Thymus (tissue), 11 donors: ENCODE results near the gene RBM4. TPM values are rescaled to one million over a fixed set of nuclear protein-coding genes. Genes with fewer than 3 reads are reported as not detected.
A peak's percentile ranks its signal among the peaks of the same experiment; 100 is the strongest.

Source experiments
- DNase-seq, 9 donors: peaks; one replicate each; pipeline ENCODE4 v3.0.0-alpha.2; 2013; ENCODE audit warnings: low spot score in 9 of 9, low read depth in 6 of 9, missing footprints in 1 of 9
- H3K27ac ChIP-seq, 2 donors: one replicate each; pipeline ENCODE4 v1.5.1; 2013; ENCODE audit warnings: control low read depth in 1 of 2, low read depth in 1 of 2, low read length in 1 of 2, mild to moderate bottlenecking in 1 of 2, moderate library complexity in 1 of 2
- H3K27me3 ChIP-seq, 2 donors: one replicate each; pipeline ENCODE4 v1.5.1; 2013; ENCODE audit warnings: low read length in 1 of 2; ENCODE audit not compliant: control insufficient read depth in 2 of 2, insufficient read depth in 1 of 2
- H3K36me3 ChIP-seq, 2 donors: one replicate each; pipeline ENCODE4 v1.5.1; 2013; ENCODE audit warnings: low read length in 1 of 2, mild to moderate bottlenecking in 1 of 2, moderate library complexity in 1 of 2; ENCODE audit not compliant: control insufficient read depth in 2 of 2, insufficient read depth in 2 of 2
- H3K4me1 ChIP-seq, 2 donors: one replicate each; pipeline ENCODE4 v1.5.1; 2013; ENCODE audit warnings: low read length in 2 of 2; ENCODE audit not compliant: control insufficient read depth in 2 of 2, insufficient read depth in 2 of 2
- H3K4me3 ChIP-seq, 2 donors: one replicate each; pipeline ENCODE4 v1.5.1; 2013; ENCODE audit warnings: low read length in 2 of 2, control low read depth in 1 of 2, mild to moderate bottlenecking in 1 of 2
- H3K9me3 ChIP-seq, 2 donors: one replicate each; pipeline ENCODE4 v1.5.1; 2013; ENCODE audit warnings: low read length in 1 of 2, mild to moderate bottlenecking in 1 of 2; ENCODE audit not compliant: control insufficient read depth in 2 of 2, insufficient read depth in 1 of 2
- WGBS: extraction: QIAGEN DNeasy Blood & Tissue Kit; methylation state at CpG from one replicate; pipeline ENCODE4 v1.1.7; 2013; 5-methylcytosine and 5-hydroxymethylcytosine counted together
- polyA plus RNA-seq: library from polyadenylated mRNA; stranded (reverse); fragments of 200-250 nt; gene quantifications from one replicate; pipeline ENCODE4 v1.2.3, GENCODE V29; 2013
- total RNA-seq: library from RNA; stranded (reverse); fragments of 120-200 nt; gene quantifications from one replicate; pipeline ENCODE4 v1.2.4, GENCODE V29; 2013
- donor health status: healthy.

The RBM4 gene
- total and polyA plus RNA-seq, 2 donors = 121 to 147 TPM

GRCh38 chr11:66688561-66689534, 50.3 kb downstream of the RBM4 start:
- Histone ChIP-seq H3K27me3 (no peaks in the 10 kb centered on the region), H3K36me3 (no peaks in the 10 kb centered on the region), H3K4me3 (no peak overlapping the region), H3K4me1 (peaks cover 0 to 10% of the 10 kb centered on the region in 2 donors), H3K9me3 (no peaks in the 10 kb centered on the region), H3K27ac (no peak overlapping the region)
- no peak for DNase-seq
- WGBS = 91% methylated on average over 28 of the region's 28 CpGs

GRCh38 chr11:66689661-66690590, 51.4 kb downstream of the RBM4 start:
- peaks cover 0 to 14% of the 10 kb centered on the region in 2 donors for H3K4me1 ChIP-seq
- no peaks in the 10 kb centered on the region for H3K9me3 ChIP-seq
- H3K27me3 ChIP-seq = no peaks in the 10 kb centered on the region
- no peak for DNase-seq
- no peak overlapping the region for H3K27ac ChIP-seq
- WGBS = 96% methylated on average over 32 of the region's 32 CpGs
- H3K36me3 ChIP-seq = no peaks in the 10 kb centered on the region
- no peak overlapping the region for H3K4me3 ChIP-seq

DNA sequence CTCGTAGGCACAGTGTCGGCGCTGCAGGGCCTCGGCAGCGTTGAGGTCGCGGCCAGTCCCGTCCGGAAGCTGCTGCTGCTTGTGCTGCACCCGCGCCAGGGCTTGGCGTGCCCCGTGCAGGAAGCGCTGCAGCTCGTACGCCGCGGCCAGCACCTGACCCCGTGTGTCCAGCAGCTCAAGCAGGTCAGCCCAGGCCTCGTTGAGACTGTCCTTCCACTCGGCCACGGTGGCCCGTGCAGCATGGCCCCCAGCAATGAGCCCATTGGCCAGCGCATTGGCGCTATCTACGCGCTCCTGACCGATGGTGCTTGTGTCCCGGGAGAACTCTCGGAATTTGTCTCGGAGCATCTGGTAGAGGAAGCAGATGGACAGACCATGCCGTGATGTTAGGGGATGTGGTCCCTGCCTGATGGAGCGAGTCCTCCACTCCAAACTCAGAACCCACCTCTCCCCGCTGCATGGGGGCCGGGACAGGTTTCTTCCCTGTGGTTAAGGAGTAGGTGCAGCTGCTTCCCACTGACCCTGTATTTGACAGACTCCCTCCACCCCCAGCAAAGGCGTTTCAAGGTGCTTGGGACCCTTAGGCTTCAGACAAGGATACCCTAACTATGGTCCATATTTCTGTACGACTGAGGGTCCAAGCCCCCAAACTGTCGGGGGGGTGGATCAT, 52.9 kb downstream of the RBM4 start:
- 96% methylated on average over 38 of the region's 38 CpGs for WGBS
- Histone ChIP-seq H3K4me3 (no peak overlapping the region), H3K9me3 (no peaks in the 10 kb centered on the region), H3K27me3 (no peaks in the 10 kb centered on the region), H3K4me1 (peaks cover 6 to 30% of the 10 kb centered on the region in 2 donors), H3K36me3 (no peaks in the 10 kb centered on the region), H3K27ac (no peak overlapping the region)
- DNase-seq = no peak

- H3K9me3 ChIP-seq = no peaks in the 10 kb centered on the region
- no peak overlapping the region for H3K4me3 ChIP-seq
- no peak overlapping the region for H3K27ac ChIP-seq
- WGBS = 97% methylated on average over 18 of the region's 18 CpGs
- H3K4me1 ChIP-seq = peaks cover 16 to 35% of the 10 kb centered on the region in 2 donors
- no peaks in the 10 kb centered on the region for H3K36me3 ChIP-seq
- no peaks in the 10 kb centered on the region for H3K27me3 ChIP-seq
- DNase-seq = no peak
Measured at GRCh38 chr11:66692446-66692845, 53.9 kb downstream of the RBM4 start.

DNA sequence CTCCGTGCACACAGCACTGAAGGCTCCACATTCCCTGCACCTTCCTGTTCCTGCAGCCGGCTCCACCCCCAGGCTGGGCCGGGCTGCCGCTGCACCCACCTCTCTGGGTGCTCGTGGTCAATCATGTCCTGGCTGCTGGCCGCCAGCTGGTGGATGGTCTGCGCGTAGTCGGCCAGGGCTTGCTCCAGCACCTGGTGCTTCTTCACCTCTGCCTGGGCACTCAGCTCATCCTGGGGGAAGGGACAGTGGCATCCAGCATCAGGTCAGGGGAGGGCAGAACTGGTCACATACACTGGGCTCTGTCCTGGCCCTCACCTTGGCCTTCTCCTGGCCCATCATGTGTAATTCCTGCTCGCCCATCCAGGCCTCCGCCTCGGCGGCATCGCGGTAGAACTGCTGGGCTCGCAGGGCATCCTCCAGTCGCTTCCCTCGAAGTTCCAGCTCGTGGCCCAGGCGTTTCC, 54.4 kb downstream of the RBM4 start:
- Histone ChIP-seq H3K9me3 (no peaks in the 10 kb centered on the region), H3K27ac (no peak overlapping the region), H3K36me3 (no peaks in the 10 kb centered on the region), H3K4me3 (no peak overlapping the region), H3K4me1 (peaks cover 17 to 37% of the 10 kb centered on the region in 2 donors), H3K27me3 (no peaks in the 10 kb centered on the region)
- DNase-seq = no peak
- WGBS = 92% methylated on average over 20 of the region's 20 CpGs

DNA sequence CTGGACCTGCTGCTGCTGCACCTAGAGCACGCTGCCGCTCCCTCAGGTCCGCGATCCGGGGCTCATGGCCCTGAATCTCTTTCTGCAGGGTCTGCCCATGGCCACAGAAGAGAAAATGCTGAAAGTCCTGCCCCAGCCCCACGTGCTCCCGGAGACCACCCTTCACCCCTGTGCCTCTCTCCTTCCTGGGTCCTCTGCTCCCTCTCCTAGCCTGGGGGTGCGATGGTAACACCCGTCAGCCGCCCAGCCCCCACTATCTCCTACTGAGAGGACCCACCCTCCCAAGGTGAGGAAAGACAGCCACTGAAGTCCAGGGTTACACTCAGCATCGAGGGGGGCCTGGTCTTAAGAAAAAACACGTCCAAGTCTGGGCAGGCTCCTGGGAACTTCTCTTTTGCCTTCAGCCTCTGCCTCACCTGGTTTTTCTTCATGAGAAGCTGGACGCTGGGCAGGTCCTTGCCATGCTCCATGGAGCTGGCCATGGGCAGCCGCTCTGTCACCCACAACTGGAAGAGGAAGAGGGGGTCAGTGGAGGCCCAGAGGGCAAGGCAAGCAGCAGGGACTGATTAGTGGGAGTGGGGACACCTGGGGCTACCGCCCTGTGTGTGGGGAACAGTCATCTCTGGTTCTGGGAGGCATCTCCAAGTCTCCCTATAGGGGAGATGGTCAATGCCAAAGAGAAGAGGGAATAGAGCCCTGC, 55.0 kb downstream of the RBM4 start:
- Histone ChIP-seq H3K4me1 (peaks cover 17 to 34% of the 10 kb centered on the region in 2 donors), H3K27me3 (no peaks in the 10 kb centered on the region), H3K27ac (no peak overlapping the region), H3K36me3 (no peaks in the 10 kb centered on the region), H3K9me3 (no peaks in the 10 kb centered on the region), H3K4me3 (no peak overlapping the region)
- no peak for DNase-seq
- 95% methylated on average over 15 of the region's 15 CpGs for WGBS

- Histone ChIP-seq H3K27ac (no peak overlapping the region), H3K9me3 (no peaks in the 10 kb centered on the region), H3K4me3 (no peak overlapping the region), H3K36me3 (no peaks in the 10 kb centered on the region), H3K4me1 (peaks cover 17 to 34% of the 10 kb centered on the region in 2 donors), H3K27me3 (no peaks in the 10 kb centered on the region)
- 96% methylated on average over 13 of the region's 13 CpGs for WGBS
- DNase-seq = no peak
Measured at GRCh38 chr11:66694056-66694410, 55.5 kb downstream of the RBM4 start.

GRCh38 chr11:66694732-66695207, 56.3 kb downstream of the RBM4 start:
- Histone ChIP-seq H3K27ac (no peak overlapping the region), H3K27me3 (no peaks in the 10 kb centered on the region), H3K9me3 (no peaks in the 10 kb centered on the region), H3K4me1 (peaks cover 17 to 34% of the 10 kb centered on the region in 2 donors), H3K4me3 (no peak overlapping the region), H3K36me3 (no peaks in the 10 kb centered on the region)
- WGBS = 25% methylated on average over 6 of the region's 6 CpGs
- peak in 8 of 9 donors; percentile 70 to 88 (median 79) for DNase-seq
